ENCODE data around the gene BTG2.

DNA sequence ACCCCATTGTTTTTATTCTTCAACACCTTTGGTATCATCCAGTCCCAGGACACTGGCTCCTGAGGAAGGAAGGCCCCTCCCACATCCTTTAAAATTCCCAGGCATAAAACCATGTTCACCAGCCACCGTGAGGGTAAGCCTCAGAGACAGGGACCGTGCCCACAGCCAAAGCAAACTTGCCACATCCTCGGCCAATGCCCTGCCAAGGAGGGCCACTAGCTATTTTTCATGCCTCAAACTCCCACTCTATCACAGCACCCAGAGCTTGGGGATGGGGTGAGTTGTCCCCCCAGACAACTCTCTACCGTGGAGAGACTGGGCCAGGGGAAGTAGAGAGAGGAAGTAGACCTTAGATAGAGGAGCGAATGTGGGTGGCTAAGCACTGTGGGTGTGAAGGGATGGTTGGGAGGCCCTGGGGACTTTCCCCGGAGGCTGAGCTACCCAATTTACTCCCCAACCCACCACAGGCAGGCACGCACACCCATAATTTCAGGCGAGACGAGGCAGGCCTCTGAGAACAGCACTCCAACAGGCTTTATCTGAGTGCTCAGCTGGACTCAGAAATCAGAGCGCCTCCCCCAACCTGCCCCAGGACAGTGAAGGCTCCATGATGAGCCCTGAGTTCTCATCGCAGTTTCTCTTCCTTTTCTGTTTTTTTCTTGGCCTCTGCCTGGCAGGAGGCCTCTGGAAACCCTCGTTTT, 15.9 kb upstream of the BTG2 start:
- TF ChIP-seq, protein P1, sequence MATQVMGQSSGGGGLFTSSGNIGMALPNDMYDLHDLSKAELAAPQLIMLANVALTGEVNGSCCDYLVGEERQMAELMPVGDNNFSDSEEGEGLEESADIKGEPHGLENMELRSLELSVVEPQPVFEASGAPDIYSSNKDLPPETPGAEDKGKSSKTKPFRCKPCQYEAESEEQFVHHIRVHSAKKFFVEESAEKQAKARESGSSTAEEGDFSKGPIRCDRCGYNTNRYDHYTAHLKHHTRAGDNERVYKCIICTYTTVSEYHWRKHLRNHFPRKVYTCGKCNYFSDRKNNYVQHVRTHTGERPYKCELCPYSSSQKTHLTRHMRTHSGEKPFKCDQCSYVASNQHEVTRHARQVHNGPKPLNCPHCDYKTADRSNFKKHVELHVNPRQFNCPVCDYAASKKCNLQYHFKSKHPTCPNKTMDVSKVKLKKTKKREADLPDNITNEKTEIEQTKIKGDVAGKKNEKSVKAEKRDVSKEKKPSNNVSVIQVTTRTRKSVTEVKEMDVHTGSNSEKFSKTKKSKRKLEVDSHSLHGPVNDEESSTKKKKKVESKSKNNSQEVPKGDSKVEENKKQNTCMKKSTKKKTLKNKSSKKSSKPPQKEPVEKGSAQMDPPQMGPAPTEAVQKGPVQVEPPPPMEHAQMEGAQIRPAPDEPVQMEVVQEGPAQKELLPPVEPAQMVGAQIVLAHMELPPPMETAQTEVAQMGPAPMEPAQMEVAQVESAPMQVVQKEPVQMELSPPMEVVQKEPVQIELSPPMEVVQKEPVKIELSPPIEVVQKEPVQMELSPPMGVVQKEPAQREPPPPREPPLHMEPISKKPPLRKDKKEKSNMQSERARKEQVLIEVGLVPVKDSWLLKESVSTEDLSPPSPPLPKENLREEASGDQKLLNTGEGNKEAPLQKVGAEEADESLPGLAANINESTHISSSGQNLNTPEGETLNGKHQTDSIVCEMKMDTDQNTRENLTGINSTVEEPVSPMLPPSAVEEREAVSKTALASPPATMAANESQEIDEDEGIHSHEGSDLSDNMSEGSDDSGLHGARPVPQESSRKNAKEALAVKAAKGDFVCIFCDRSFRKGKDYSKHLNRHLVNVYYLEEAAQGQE (IDR thresholded peaks at IDR 0.05) = no peak
- TF ChIP-seq RNF2 (IDR thresholded peaks at IDR 0.05; ENCODE audit: borderline replicate concordance, low read depth) = no peak
- no peak for TF ChIP-seq POLR2A (IDR thresholded peaks at IDR 0.05; ENCODE audit: low read length)

All from A549 (cell line).